Measurements from ENCODE around the gene NUTM2F.
"Not testable (repeated sequence)": the region's sequence is repeated elsewhere in the genome, so short reads cannot be mapped to it uniquely, and the experiment has no call there.

NUTM2F gene

DNA sequence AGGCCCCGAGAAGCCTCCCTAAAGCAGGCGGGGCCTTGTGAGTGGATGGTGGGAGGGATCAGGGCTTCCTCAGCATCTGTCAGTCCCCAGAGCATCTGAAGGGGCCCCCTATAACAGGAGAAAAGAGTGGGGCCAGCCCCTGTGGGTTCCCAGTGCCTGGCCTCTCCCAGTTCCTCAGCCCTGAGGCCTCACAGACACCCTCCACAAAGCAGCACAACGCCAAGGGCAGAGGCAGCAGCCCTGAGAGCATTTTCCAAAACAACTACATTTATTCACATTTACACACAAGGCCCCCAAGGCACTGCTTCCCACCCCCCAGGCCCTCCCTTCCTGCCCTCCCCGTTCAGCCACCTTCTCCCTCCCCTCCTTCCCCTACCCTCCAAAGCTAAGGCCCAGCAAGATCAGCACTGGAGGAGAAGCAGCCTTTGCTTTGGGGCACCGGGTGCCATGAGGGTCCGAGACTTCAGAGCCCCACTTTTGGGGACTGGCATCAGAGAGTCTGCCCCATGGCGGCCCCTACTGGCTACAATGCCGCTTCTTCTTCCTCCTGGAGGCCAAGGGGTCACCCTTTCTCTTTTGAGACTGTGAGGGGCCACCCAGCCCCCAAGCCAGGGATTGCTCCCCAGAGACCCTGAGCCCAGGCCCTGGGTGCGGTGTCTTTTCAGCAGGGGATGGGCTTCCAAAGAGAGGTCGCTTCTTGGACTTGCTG lies 10.3 kb downstream of the NUTM2F start:
- not testable (repeated sequence) for H3K4me3 ChIP-seq (ENCODE audit: low read depth, low read length)

DNA sequence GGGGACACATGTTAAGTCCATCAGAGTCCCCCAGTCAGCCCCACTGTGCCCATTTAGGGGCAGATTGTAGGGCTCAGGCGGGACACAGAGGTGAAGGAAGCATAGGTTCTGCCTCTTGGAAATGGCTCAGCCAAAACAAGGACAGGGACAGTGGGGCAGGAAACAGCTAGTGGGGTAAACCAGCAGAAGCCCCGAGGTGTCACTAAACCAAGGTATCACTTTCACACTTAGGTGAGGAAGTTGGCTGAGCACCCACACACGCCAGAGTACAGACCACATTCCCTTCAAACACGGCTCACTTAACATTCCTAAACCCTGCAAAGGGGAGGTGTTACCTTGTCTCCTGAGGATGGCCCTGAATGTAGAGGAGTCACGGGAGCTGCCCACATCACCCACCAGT lies 12.2 kb downstream of the NUTM2F start:
- H3K4me3 ChIP-seq (ENCODE audit: low read depth, low read length): not testable (repeated sequence)

DNA sequence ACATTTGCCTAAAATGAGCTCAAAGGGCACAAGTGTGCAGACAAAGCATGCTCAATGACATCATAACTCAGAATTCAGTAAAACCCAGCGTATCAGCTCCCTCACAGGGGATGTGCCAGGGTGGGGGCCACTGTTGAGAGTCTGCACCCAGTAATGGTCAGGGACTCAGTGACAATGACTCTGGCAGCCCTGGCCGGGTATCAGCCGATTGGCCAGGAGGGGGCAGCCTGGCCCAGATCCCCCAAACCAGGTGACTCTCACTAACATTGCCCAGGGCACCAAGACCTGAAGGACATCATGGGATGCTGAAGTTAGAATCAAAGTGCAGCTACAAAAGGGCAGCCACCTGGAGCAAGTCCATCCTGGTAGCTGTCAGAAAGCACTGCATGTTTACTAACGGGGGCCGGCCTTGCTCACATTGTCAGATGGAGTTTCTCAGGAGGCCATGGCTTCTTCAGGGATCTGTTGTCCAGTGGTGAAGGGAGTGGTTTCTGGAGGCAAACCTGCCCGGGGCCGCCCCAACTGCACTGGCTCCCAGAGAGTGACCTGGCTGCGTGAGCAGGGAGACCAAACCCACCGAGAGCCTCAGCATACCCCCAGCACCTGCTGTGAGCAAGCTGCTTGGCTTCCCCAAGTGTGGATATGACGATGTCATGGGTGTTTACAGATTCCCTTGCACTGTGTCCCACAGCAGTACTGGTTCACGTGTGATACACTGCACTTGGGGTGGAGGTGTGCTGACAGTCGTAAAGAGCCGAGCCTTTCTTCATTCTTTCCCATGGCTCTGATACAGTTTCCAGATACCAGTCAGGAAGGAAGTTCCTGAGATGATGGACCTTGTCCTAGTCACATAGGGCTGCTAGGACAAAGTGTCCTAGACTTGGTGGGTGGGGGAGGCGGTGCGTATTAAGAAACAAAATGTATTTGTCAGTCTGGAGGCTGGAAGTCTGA lies 13.1 kb downstream of the NUTM2F start:
- not testable (repeated sequence) for H3K4me3 ChIP-seq (ENCODE audit: low read depth, low read length)

DNA sequence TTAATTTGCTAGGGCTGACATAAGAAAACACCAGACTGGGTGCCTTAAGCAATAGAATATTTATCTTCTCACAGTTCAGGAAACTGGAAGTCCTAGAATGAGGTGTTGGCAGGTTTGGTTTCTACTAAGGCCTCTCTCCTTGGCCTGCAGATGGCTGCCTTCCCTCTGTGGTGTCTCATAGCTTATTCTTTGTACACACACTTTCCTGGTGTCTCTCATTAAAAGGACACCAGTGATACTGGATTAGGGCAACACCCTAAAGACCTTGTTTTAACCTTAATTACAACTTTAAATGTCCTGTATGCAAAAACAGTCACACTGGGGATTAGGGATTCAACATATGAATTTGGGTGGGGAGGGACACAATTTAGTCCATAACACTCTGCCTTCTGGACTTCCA lies 25.1 kb downstream of the NUTM2F start:
- TF ChIP-seq, protein P1, sequence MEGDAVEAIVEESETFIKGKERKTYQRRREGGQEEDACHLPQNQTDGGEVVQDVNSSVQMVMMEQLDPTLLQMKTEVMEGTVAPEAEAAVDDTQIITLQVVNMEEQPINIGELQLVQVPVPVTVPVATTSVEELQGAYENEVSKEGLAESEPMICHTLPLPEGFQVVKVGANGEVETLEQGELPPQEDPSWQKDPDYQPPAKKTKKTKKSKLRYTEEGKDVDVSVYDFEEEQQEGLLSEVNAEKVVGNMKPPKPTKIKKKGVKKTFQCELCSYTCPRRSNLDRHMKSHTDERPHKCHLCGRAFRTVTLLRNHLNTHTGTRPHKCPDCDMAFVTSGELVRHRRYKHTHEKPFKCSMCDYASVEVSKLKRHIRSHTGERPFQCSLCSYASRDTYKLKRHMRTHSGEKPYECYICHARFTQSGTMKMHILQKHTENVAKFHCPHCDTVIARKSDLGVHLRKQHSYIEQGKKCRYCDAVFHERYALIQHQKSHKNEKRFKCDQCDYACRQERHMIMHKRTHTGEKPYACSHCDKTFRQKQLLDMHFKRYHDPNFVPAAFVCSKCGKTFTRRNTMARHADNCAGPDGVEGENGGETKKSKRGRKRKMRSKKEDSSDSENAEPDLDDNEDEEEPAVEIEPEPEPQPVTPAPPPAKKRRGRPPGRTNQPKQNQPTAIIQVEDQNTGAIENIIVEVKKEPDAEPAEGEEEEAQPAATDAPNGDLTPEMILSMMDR (IDR thresholded peaks at IDR 0.05; ENCODE audit: low read depth, low read length): no peak
- no peak overlapping the region for H3K4me3 ChIP-seq (ENCODE audit: low read depth, low read length)

DNA sequence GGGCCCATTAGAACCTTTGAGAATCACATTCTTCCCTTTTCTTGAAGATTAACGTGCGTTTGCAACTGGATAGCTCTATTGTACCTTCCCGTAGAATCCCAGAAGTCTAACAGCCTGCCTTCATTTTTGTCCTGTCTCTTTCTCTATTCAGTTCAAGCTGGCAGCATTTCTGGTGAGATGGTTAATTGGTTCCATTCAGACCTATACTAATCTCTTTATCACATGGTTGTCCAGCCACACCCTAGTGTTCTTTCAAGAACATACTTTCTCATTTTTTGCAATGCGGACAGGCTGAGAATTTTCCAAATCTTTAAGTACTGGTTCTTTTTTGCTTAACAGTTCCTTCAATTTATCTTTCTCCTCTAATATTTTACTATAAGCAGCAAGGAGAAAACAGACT lies 26.0 kb downstream of the NUTM2F start:
- TF ChIP-seq, protein P1 (IDR thresholded peaks at IDR 0.05; ENCODE audit: low read depth, low read length): no peak

DNA sequence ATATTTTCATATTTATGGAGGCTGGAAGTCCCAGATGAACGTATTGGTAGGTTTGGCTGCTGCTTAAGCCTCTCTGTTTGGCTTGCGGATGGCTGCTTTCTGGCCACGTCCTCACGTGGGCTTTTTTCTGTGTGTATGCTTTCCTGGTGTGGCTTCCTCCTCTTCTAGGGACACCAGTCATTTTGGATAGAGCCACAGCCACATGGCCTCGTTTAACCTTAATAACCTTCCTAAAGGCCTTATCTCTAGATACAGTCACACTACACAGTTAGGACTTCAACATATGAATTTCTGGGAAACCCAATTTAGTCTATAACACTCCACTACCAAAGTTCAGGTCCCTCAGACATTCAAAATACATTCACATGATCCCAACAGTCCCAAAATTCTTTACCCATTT lies 26.9 kb downstream of the NUTM2F start:
- H3K4me3 ChIP-seq (ENCODE audit: low read depth, low read length): no peak overlapping the region
- TF ChIP-seq, protein P1 (IDR thresholded peaks at IDR 0.05; ENCODE audit: low read depth, low read length): no peak

More for the DNA sequence above, 26.0 kb downstream of the NUTM2F start:
- H3K4me3 ChIP-seq (ENCODE audit: low read depth, low read length): no peak overlapping the region

DNA sequence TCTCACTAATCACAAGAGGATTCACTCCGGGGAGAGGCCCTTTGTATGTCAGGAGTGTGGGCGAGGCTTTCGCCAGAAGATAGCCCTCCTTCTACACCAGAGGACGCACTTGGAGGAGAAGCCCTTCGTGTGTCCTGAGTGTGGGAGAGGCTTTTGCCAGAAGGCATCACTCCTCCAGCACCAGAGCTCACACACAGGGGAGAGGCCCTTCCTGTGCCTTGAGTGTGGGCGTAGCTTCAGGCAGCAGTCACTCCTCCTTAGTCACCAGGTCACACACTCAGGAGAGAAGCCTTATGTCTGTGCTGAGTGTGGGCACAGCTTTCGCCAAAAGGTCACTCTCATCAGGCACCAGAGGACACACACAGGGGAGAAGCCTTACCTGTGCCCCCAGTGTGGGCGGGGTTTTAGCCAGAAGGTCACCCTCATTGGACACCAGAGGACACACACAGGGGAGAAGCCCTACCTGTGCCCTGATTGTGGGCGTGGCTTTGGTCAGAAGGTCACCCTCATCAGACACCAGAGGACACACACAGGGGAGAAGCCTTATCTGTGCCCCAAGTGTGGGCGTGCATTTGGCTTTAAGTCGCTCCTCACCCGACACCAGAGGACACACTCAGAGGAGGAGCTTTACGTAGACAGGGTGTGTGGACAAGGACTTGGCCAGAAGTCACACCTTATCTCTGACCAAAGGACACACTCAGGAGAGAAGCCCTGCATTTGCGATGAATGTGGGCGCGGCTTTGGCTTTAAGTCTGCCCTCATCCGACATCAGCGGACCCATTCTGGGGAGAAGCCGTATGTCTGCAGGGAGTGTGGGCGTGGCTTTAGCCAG lies 27.8 kb downstream of the NUTM2F start:
- TF ChIP-seq, protein P1 (IDR thresholded peaks at IDR 0.05; ENCODE audit: low read depth, low read length): no peak
- no peak overlapping the region for H3K4me3 ChIP-seq (ENCODE audit: low read depth, low read length)

DNA sequence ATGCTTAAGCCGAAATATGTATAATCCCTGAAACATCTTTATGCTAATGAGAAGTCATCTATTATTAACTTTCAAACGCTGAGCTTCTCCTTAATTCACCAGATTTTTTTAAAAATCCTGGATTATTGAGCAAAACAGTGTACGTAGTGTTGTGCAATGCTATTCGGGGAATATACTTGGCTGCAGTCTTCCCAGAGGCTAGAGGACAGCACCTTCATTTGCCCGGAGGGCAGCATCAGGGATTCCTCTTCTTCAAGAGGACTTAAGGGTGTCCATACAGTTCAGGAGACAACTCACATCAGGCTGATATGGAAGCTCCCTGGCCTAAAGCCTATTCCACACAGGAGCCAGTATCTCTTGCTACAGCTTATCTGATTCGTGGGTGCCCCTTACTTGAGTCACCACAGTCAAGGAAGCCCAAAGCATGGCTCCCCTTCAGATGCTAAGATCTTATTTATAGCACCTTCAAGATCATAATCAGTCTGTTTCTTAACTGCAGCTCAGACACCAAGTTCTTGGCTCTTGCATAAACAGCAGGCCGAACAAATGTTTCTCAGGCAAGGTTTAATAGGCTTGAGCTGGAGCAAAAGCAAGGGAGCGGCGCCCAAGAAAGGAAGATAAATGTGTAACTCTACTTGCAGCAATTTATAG lies 29.4 kb downstream of the NUTM2F start:
- TF ChIP-seq, protein P1 (IDR thresholded peaks at IDR 0.05; ENCODE audit: low read depth, low read length): no peak
- no peak overlapping the region for H3K4me3 ChIP-seq (ENCODE audit: low read depth, low read length)

Measured in WI38 (cell line).